Mammary epithelial cell (primary cell): ENCODE results near the gene EDN3.

Experiments
- CTCF ChIP-seq, 2 donors: IDR thresholded peaks in 1 of 2; conservative IDR thresholded peaks in 1 of 2; 2 replicates each; pipeline ENCODE4 v1.5.1; 2011 to 2012; ENCODE audit warnings: inconsistent platforms in 2 of 2, low read length in 2 of 2, mild to moderate bottlenecking in 2 of 2, control low read depth in 1 of 2, low read depth in 1 of 2; ENCODE audit not compliant: insufficient read depth in 1 of 2; ENCODE audit errors: extremely low read depth in 1 of 2
- EZH2 ChIP-seq: IDR thresholded peaks from 2 replicates; pipeline ENCODE4 v1.6.1; 2012; ENCODE audit warnings: low read length, inconsistent platforms, borderline replicate concordance

- TF ChIP-seq CTCF (conservative IDR thresholded peaks at IDR 0.05 in 1 of 2, IDR thresholded peaks at IDR 0.05 in 1 of 2; ENCODE audit: extremely low read depth in 1 of 2, insufficient read depth in 1 of 2, low read depth in 1 of 2, low read length in 2 of 2) (no peak), EZH2 (no peak)
Observed at GRCh38 chr20:59295531-59295930, 4.9 kb upstream of the EDN3 start.
